IPS DF 6.9 (cell line): ENCODE data around the gene DOCK11.

Source experiments
- DNase-seq: peaks from one replicate; pipeline ENCODE4 v3.0.0-alpha.2; 2013; ENCODE audit warnings: low read depth, low spot score
- H3K27ac ChIP-seq: one replicate; pipeline ENCODE4 v1.5.1; 2013; ENCODE audit warnings: low read length, control low read depth
- H3K27me3 ChIP-seq: 2 replicates; pipeline ENCODE4 v1.6.1; 2013; ENCODE audit warnings: mild to moderate bottlenecking, low read length; ENCODE audit not compliant: control insufficient read depth, insufficient read depth
- H3K36me3 ChIP-seq: 2 replicates; pipeline ENCODE4 v1.6.1; 2013; ENCODE audit warnings: low read length; ENCODE audit not compliant: control insufficient read depth, insufficient read depth
- H3K4me1 ChIP-seq: 2 replicates; pipeline ENCODE4 v1.6.1; 2013; ENCODE audit warnings: low read length; ENCODE audit not compliant: control insufficient read depth, insufficient read depth
- H3K4me3 ChIP-seq: 2 replicates; pipeline ENCODE4 v1.5.1; 2013; ENCODE audit warnings: mild to moderate bottlenecking, low read length
- H3K9me3 ChIP-seq: 2 replicates; pipeline ENCODE4 v1.6.1; 2013; ENCODE audit warnings: low read length, inconsistent platforms; ENCODE audit not compliant: control insufficient read depth, insufficient read depth
- WGBS: extraction: QIAGEN DNeasy Blood & Tissue Kit; methylation state at CpG from one replicate; pipeline ENCODE4 v1.1.7; 2013; ENCODE audit warnings: mixed read lengths, missing lambda C conversion rate; ENCODE audit not compliant: insufficient read length, insufficient coverage; 5-methylcytosine and 5-hydroxymethylcytosine counted together

The DOCK11 gene

GRCh38 chrX:118717678-118718391, 222.2 kb downstream of the DOCK11 start:
- H3K27ac ChIP-seq, result no peak overlapping the region
- no peak overlapping the region for H3K4me3 ChIP-seq
- H3K36me3 ChIP-seq, result no peaks in the 10 kb centered on the region
- H3K27me3 ChIP-seq, result no peaks in the 10 kb centered on the region
- DNase-seq, result no peak
- no CpG with 5 or more reads among the region's 13 CpGs for WGBS
- H3K9me3 ChIP-seq, result no peaks in the 10 kb centered on the region
- H3K4me1 ChIP-seq, result no peaks in the 10 kb centered on the region

GRCh38 chrX:118718737-118719136, 223.1 kb downstream of the DOCK11 start:
- Histone ChIP-seq H3K27ac (no peak overlapping the region), H3K4me1 (no peaks in the 10 kb centered on the region), H3K36me3 (no peaks in the 10 kb centered on the region), H3K4me3 (no peak overlapping the region), H3K9me3 (no peaks in the 10 kb centered on the region), H3K27me3 (no peaks in the 10 kb centered on the region)
- WGBS, result no CpG with 5 or more reads among the region's 2 CpGs
- no peak for DNase-seq

- no peaks in the 10 kb centered on the region for H3K4me1 ChIP-seq
- no peaks in the 10 kb centered on the region for H3K36me3 ChIP-seq
- no peak for DNase-seq
- H3K9me3 ChIP-seq, result no peaks in the 10 kb centered on the region
- no peak overlapping the region for H3K27ac ChIP-seq
- no CpG with 5 or more reads among the region's 3 CpGs for WGBS
- no peak overlapping the region for H3K4me3 ChIP-seq
- no peaks in the 10 kb centered on the region for H3K27me3 ChIP-seq
These were observed 224.6 kb downstream of the DOCK11 start for GRCh38 chrX:118720058-118720707.

GRCh38 chrX:118723376-118723775, 227.8 kb downstream of the DOCK11 start:
- no peaks in the 10 kb centered on the region for H3K36me3 ChIP-seq
- no peak for DNase-seq
- peaks cover 3% of the 10 kb centered on the region; the same call in 1 of the 2 replicates for H3K27me3 ChIP-seq
- WGBS, result no CpG with 5 or more reads among the region's 3 CpGs
- no peaks in the 10 kb centered on the region for H3K9me3 ChIP-seq
- H3K4me1 ChIP-seq, result no peaks in the 10 kb centered on the region
- no peak overlapping the region for H3K27ac ChIP-seq
- H3K4me3 ChIP-seq, result no peak overlapping the region

GRCh38 chrX:118724365-118724764, 228.8 kb downstream of the DOCK11 start:
- Histone ChIP-seq H3K36me3 (no peaks in the 10 kb centered on the region), H3K9me3 (no peaks in the 10 kb centered on the region), H3K27ac (no peak overlapping the region), H3K4me1 (no peaks in the 10 kb centered on the region), H3K27me3 (peaks cover 4% of the 10 kb centered on the region; the same call in 1 of the 2 replicates), H3K4me3 (no peak overlapping the region)
- DNase-seq, result no peak
- WGBS, result no CpG with 5 or more reads among the region's 5 CpGs

GRCh38 chrX:118724775-118725174, 229.2 kb downstream of the DOCK11 start:
- no peak for DNase-seq
- Histone ChIP-seq H3K9me3 (no peaks in the 10 kb centered on the region), H3K4me1 (0 out of 2 replicates have a peak, but pooled peaks cover 2% of the 10 kb centered on the region), H3K27me3 (peaks cover 4% of the 10 kb centered on the region; the same call in 1 of the 2 replicates), H3K36me3 (no peaks in the 10 kb centered on the region), H3K27ac (no peak overlapping the region), H3K4me3 (no peak overlapping the region)
- no CpG with 5 or more reads among the region's 7 CpGs for WGBS

GRCh38 chrX:118726396-118726795, 230.8 kb downstream of the DOCK11 start:
- Histone ChIP-seq H3K4me1 (peaks cover 2% of the 10 kb centered on the region; the same call in 1 of the 2 replicates), H3K27me3 (peaks cover 4% of the 10 kb centered on the region; the same call in 1 of the 2 replicates), H3K4me3 (no peak overlapping the region), H3K27ac (no peak overlapping the region), H3K36me3 (no peaks in the 10 kb centered on the region), H3K9me3 (no peaks in the 10 kb centered on the region)
- no peak for DNase-seq
- no CpG with 5 or more reads among the region's 3 CpGs for WGBS

- no peaks in the 10 kb centered on the region for H3K36me3 ChIP-seq
- WGBS, result no CpG with 5 or more reads among the region's 56 CpGs
- H3K4me1 ChIP-seq, result peaks cover 2% of the 10 kb centered on the region; the same call in 1 of the 2 replicates
- H3K27me3 ChIP-seq, result peaks cover 4% of the 10 kb centered on the region; the same call in 1 of the 2 replicates
- no peak within 1 kb of the TSS for H3K27ac ChIP-seq
- no peak for DNase-seq
- H3K9me3 ChIP-seq, result no peaks in the 10 kb centered on the region
- peak within 1 kb of the TSS; percentile 68; the same call in 1 of the 2 replicates for H3K4me3 ChIP-seq
These were observed 231.5 kb downstream of the DOCK11 start, which contains the start of gene IL13RA1 for GRCh38 chrX:118726887-118727685. Gene IL13RA1 (plus strand): TSS chrX:118727606. CDS start chrX:118727639, 33 bp downstream.

GRCh38 chrX:118727686-118728339, 232.2 kb downstream of the DOCK11 start:
- Histone ChIP-seq H3K36me3 (no peaks in the 10 kb centered on the region), H3K27me3 (peaks cover 4% of the 10 kb centered on the region; the same call in 1 of the 2 replicates), H3K4me1 (peaks cover 2% of the 10 kb centered on the region; the same call in 1 of the 2 replicates), H3K4me3 (peak overlapping the region; percentile 68; the same call in 1 of the 2 replicates), H3K9me3 (no peaks in the 10 kb centered on the region), H3K27ac (no peak overlapping the region)
- no CpG with 5 or more reads among the region's 73 CpGs for WGBS
- no peak for DNase-seq
